Measurements from ENCODE around the gene KRTAP1-4. TPM values are rescaled to one million over a fixed set of nuclear protein-coding genes. Genes with fewer than 3 reads are reported as not detected.

The KRTAP1-4 gene
- total RNA-seq, 1 donor = not detected

DNA sequence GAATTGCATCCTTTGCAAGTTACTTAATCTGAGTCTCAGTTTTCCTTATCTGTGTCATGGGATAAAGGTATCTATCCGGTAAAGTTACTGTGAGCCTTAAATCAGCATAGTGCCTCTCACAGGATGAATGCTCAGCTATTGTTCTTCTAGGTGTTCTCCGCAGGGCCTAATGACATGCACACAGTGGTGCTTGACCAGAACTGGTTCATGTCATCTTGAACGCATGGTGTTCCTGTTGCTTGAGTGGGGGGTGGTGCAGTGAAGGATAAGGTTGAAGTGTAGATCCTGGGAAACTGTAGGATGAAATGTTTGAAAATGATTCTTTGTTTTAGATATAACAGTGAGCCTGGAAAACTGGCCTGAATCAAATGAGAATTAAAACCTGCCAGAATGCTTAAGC lies 49.9 kb downstream of the KRTAP1-4 start:
- TF ChIP-seq, protein P1, sequence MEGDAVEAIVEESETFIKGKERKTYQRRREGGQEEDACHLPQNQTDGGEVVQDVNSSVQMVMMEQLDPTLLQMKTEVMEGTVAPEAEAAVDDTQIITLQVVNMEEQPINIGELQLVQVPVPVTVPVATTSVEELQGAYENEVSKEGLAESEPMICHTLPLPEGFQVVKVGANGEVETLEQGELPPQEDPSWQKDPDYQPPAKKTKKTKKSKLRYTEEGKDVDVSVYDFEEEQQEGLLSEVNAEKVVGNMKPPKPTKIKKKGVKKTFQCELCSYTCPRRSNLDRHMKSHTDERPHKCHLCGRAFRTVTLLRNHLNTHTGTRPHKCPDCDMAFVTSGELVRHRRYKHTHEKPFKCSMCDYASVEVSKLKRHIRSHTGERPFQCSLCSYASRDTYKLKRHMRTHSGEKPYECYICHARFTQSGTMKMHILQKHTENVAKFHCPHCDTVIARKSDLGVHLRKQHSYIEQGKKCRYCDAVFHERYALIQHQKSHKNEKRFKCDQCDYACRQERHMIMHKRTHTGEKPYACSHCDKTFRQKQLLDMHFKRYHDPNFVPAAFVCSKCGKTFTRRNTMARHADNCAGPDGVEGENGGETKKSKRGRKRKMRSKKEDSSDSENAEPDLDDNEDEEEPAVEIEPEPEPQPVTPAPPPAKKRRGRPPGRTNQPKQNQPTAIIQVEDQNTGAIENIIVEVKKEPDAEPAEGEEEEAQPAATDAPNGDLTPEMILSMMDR (IDR thresholded peaks at IDR 0.05; ENCODE audit: insufficient read depth, low read length) = no peak
- H3K4me3 ChIP-seq (ENCODE audit: low read depth, low read length) = no peak overlapping the region
- no peak for DNase-seq (ENCODE audit: low read depth)

Small RNAs within 50 kb of the gene (small RNA-seq; reads per million reads assigned to genes)
- gene KRTAP3-4P = not detected

Other genes starting within 250 kb of the KRTAP1-4 start
- gene KRT27, start 247.6 kb downstream of the KRTAP1-4 start, total RNA-seq (ENCODE audit: low replicate concordance) = not detected in 2 replicates
- not detected in 2 replicates for gene KRT28, start 230.2 kb downstream of the KRTAP1-4 start, total RNA-seq (ENCODE audit: low replicate concordance)
- gene KRT10, start 207.6 kb downstream of the KRTAP1-4 start, total RNA-seq (ENCODE audit: low replicate concordance) = 12.2 TPM in 1 of 2 replicates, not detected in the other
- gene KRT12, start 163.0 kb downstream of the KRTAP1-4 start, total RNA-seq (ENCODE audit: low replicate concordance) = not detected in 2 replicates
- gene KRT20, start 145.0 kb downstream of the KRTAP1-4 start, total RNA-seq (ENCODE audit: low replicate concordance) = not detected in 2 replicates
- gene KRT23, start 92.5 kb downstream of the KRTAP1-4 start, total RNA-seq (ENCODE audit: low replicate concordance) = not detected in 2 replicates
- not detected in 2 replicates for gene KRT39, start 63.2 kb downstream of the KRTAP1-4 start, total RNA-seq (ENCODE audit: low replicate concordance)
- gene KRT40, start 45.9 kb downstream of the KRTAP1-4 start, total RNA-seq (ENCODE audit: low replicate concordance) = not detected in 2 replicates
- gene KRTAP3-3, start 36.0 kb downstream of the KRTAP1-4 start, total RNA-seq (ENCODE audit: low replicate concordance) = not detected in 2 replicates
- gene KRTAP3-2, start 30.3 kb downstream of the KRTAP1-4 start, total RNA-seq (ENCODE audit: low replicate concordance) = not detected in 2 replicates
- not detected in 2 replicates for gene KRTAP3-1, start 21.1 kb downstream of the KRTAP1-4 start, total RNA-seq (ENCODE audit: low replicate concordance)
- gene KRTAP1-5, start 3.0 kb downstream of the KRTAP1-4 start, total RNA-seq (ENCODE audit: low replicate concordance) = 1.4 TPM in 1 of 2 replicates, not detected in the other
- not detected in 2 replicates for gene KRTAP1-3, start 4.7 kb upstream of the KRTAP1-4 start, total RNA-seq (ENCODE audit: low replicate concordance)
- gene KRTAP1-1, start 11.3 kb upstream of the KRTAP1-4 start, total RNA-seq (ENCODE audit: low replicate concordance) = not detected in 2 replicates
- gene KRTAP2-1, start 17.1 kb upstream of the KRTAP1-4 start, total RNA-seq (ENCODE audit: low replicate concordance) = not detected in 2 replicates
- gene KRTAP2-2, start 25.0 kb upstream of the KRTAP1-4 start, total RNA-seq (ENCODE audit: low replicate concordance) = not detected in 2 replicates
- not detected in 2 replicates for gene KRTAP2-3, start 29.9 kb upstream of the KRTAP1-4 start, total RNA-seq (ENCODE audit: low replicate concordance)
- gene KRTAP2-4, start 35.7 kb upstream of the KRTAP1-4 start, total RNA-seq (ENCODE audit: low replicate concordance) = not detected in 2 replicates
- not detected in 2 replicates for gene KRTAP4-7, start 54.0 kb upstream of the KRTAP1-4 start, total RNA-seq (ENCODE audit: low replicate concordance)
- not detected in 2 replicates for gene KRTAP4-8, start 67.9 kb upstream of the KRTAP1-4 start, total RNA-seq (ENCODE audit: low replicate concordance)
- gene KRTAP4-16, start 72.0 kb upstream of the KRTAP1-4 start, total RNA-seq (ENCODE audit: low replicate concordance) = not detected in 2 replicates
- not detected in 2 replicates for gene KRTAP4-9, start 75.2 kb upstream of the KRTAP1-4 start, total RNA-seq (ENCODE audit: low replicate concordance)
- gene KRTAP4-11, start 88.2 kb upstream of the KRTAP1-4 start, total RNA-seq (ENCODE audit: low replicate concordance) = not detected in 2 replicates
- gene KRTAP4-12, start 94.0 kb upstream of the KRTAP1-4 start, total RNA-seq (ENCODE audit: low replicate concordance) = not detected in 2 replicates
- gene KRTAP4-6, start 110.3 kb upstream of the KRTAP1-4 start, total RNA-seq (ENCODE audit: low replicate concordance) = not detected in 2 replicates
- not detected in 2 replicates for gene KRTAP4-5, start 119.6 kb upstream of the KRTAP1-4 start, total RNA-seq (ENCODE audit: low replicate concordance)
- gene KRTAP4-4, start 130.6 kb upstream of the KRTAP1-4 start, total RNA-seq (ENCODE audit: low replicate concordance) = not detected in 2 replicates
- gene KRTAP4-3, start 138.0 kb upstream of the KRTAP1-4 start, total RNA-seq (ENCODE audit: low replicate concordance) = not detected in 2 replicates
- gene KRTAP4-2, start 148.0 kb upstream of the KRTAP1-4 start, total RNA-seq (ENCODE audit: low replicate concordance) = not detected in 2 replicates
- not detected in 2 replicates for gene KRTAP4-1, start 154.7 kb upstream of the KRTAP1-4 start, total RNA-seq (ENCODE audit: low replicate concordance)
- gene KRTAP9-1, start 159.7 kb upstream of the KRTAP1-4 start, total RNA-seq (ENCODE audit: low replicate concordance) = not detected in 2 replicates
- gene KRTAP9-2, start 196.5 kb upstream of the KRTAP1-4 start, total RNA-seq (ENCODE audit: low replicate concordance) = not detected in 2 replicates
- gene KRTAP9-3, start 202.3 kb upstream of the KRTAP1-4 start, total RNA-seq (ENCODE audit: low replicate concordance) = not detected in 2 replicates
- not detected in 2 replicates for gene KRTAP9-8, start 207.8 kb upstream of the KRTAP1-4 start, total RNA-seq (ENCODE audit: low replicate concordance)
- gene KRTAP9-4, start 219.5 kb upstream of the KRTAP1-4 start, total RNA-seq (ENCODE audit: low replicate concordance) = not detected in 2 replicates
- gene KRTAP9-9, start 225.2 kb upstream of the KRTAP1-4 start, total RNA-seq (ENCODE audit: low replicate concordance) = not detected in 2 replicates
- gene KRTAP9-6, start 235.2 kb upstream of the KRTAP1-4 start, total RNA-seq (ENCODE audit: low replicate concordance) = not detected in 2 replicates
- not detected in 2 replicates for gene KRTAP9-7, start 245.5 kb upstream of the KRTAP1-4 start, total RNA-seq (ENCODE audit: low replicate concordance)